Suprapubic skin (tissue), 4 donors: Measurements from ENCODE around the gene PPP2R2B. TPM values are rescaled to one million over a fixed set of nuclear protein-coding genes. Genes with fewer than 3 reads are reported as not detected.

ENCODE experiments used
- DNase-seq, 2 donors: peaks; one replicate each; pipeline ENCODE4 v3.0.0-alpha.2; 2019; ENCODE audit warnings: low spot score in 2 of 2
- H3K27ac ChIP-seq: fragments of 200-600 bp; sonication (generic); one replicate; pipeline ENCODE4 v1.5.1; 2019
- H3K27me3 ChIP-seq: fragments of 200-600 bp; sonication (generic); one replicate; pipeline ENCODE4 v1.5.1; 2019
- H3K36me3 ChIP-seq: fragments of 200-600 bp; sonication (generic); one replicate; pipeline ENCODE4 v1.5.1; 2019
- H3K4me1 ChIP-seq: fragments of 200-600 bp; sonication (generic); one replicate; pipeline ENCODE4 v1.5.1; 2019
- H3K4me3 ChIP-seq: fragments of 200-600 bp; sonication (generic); one replicate; pipeline ENCODE4 v1.5.1; 2019; ENCODE audit warnings: mild to moderate bottlenecking
- H3K9me3 ChIP-seq: fragments of 200-600 bp; sonication (generic); one replicate; pipeline ENCODE4 v1.5.1; 2019
- CTCF ChIP-seq, 2 donors: fragments of 200-600 bp in 1 of 2; fragments of 450-650 bp in 1 of 2; sonication (generic) in 1 of 2; IDR thresholded peaks; one replicate each; pipeline ENCODE4 v1.5.1; 2016 to 2019; ENCODE audit warnings: antibody characterized with exemption in 2 of 2, mild to moderate bottlenecking in 1 of 2, moderate library complexity in 1 of 2
- EP300 ChIP-seq: sonication (generic); formaldehyde crosslinking; IDR thresholded peaks from one replicate; pipeline ENCODE4 v1.6.1; 2017; ENCODE audit warnings: antibody characterized with exemption
- POLR2A ChIP-seq, 2 donors: fragments of 450-650 bp; IDR thresholded peaks; one replicate each; pipeline ENCODE4 v1.6.1; 2017; ENCODE audit warnings: antibody characterized with exemption in 2 of 2, mild to moderate bottlenecking in 2 of 2, moderate library complexity in 2 of 2
- POLR2AphosphoS5 ChIP-seq, 3 donors: sonication (generic); formaldehyde crosslinking; IDR thresholded peaks; one replicate each; pipeline ENCODE4 v1.6.1; 2017; ENCODE audit warnings: antibody characterized with exemption in 3 of 3
- WGBS: methylation state at CpG from one replicate; pipeline ENCODE4 v1.1.5; 2018; 5-methylcytosine and 5-hydroxymethylcytosine counted together
- total RNA-seq, 4 donors: library from RNA; depleted of rRNA; stranded (reverse); fragments of >200 nt; gene quantifications; one replicate each; pipeline ENCODE4 v1.1.0, GENCODE V29; 2016

PPP2R2B gene
- total RNA-seq, 4 donors from 2014 or later = 1.2 to 6.4 (median 3.8) TPM

- 89% methylated on average over 3 of the region's 3 CpGs for WGBS
- Histone ChIP-seq H3K27ac (no peak overlapping the region), H3K9me3 (no peaks in the 10 kb centered on the region), H3K27me3 (no peaks in the 10 kb centered on the region), H3K4me3 (no peak overlapping the region), H3K4me1 (peaks cover 8% of the 10 kb centered on the region), H3K36me3 (no peaks in the 10 kb centered on the region)
- TF ChIP-seq POLR2A (IDR thresholded peaks at IDR 0.05) = no peak
- TF ChIP-seq CTCF (IDR thresholded peaks at IDR 0.05) = no peak
- TF ChIP-seq EP300 = no peak
- no peak for TF ChIP-seq POLR2AphosphoS5 (IDR thresholded peaks at IDR 0.05)
- DNase-seq = no peak
Observed at GRCh38 chr5:146538432-146538831, 340.1 kb downstream of the PPP2R2B start.

GRCh38 chr5:146533882-146534281, 344.7 kb downstream of the PPP2R2B start:
- Histone ChIP-seq H3K27ac (no peak overlapping the region), H3K4me3 (no peak overlapping the region), H3K27me3 (no peaks in the 10 kb centered on the region), H3K4me1 (no peaks in the 10 kb centered on the region), H3K36me3 (no peaks in the 10 kb centered on the region), H3K9me3 (no peaks in the 10 kb centered on the region)
- 9% methylated on average over 1 of the region's 1 CpG for WGBS
- no peak for TF ChIP-seq EP300
- TF ChIP-seq POLR2AphosphoS5 (IDR thresholded peaks at IDR 0.05) = no peak
- no peak for TF ChIP-seq POLR2A (IDR thresholded peaks at IDR 0.05)
- TF ChIP-seq CTCF (IDR thresholded peaks at IDR 0.05) = no peak
- DNase-seq = no peak

GRCh38 chr5:146533260-146533857, 345.2 kb downstream of the PPP2R2B start:
- H3K27ac ChIP-seq = no peak overlapping the region
- no peaks in the 10 kb centered on the region for H3K9me3 ChIP-seq
- H3K27me3 ChIP-seq = no peaks in the 10 kb centered on the region
- DNase-seq = no peak
- H3K4me3 ChIP-seq = no peak overlapping the region
- WGBS = 37% methylated on average over 7 of the region's 7 CpGs
- H3K36me3 ChIP-seq = no peaks in the 10 kb centered on the region
- TF ChIP-seq CTCF (IDR thresholded peaks at IDR 0.05) (peak in 1 of 2 donors; percentile 70), EP300 (no peak)
- H3K4me1 ChIP-seq = no peaks in the 10 kb centered on the region
